Neural progenitor cell (in vitro differentiated cells): ENCODE measurements around the gene MLYCD. TPM values are rescaled to one million over a fixed set of nuclear protein-coding genes. Genes with fewer than 3 reads are reported as not detected.

ENCODE experiments used
- DNase-seq: peaks from one replicate; pipeline ENCODE4 v3.0.0-alpha.2; 2016; ENCODE audit warnings: low spot score
- H2AFZ ChIP-seq: fragments of 200-600 bp; sonication (generic); replicated peaks from 2 replicates; pipeline ENCODE4 v1.6.1; 2016; ENCODE audit warnings: antibody characterized with exemption
- H3F3A ChIP-seq: fragments of 200-600 bp; sonication (generic); 2 replicates; pipeline ENCODE4 v1.6.1; 2016; ENCODE audit warnings: antibody characterized with exemption, low read depth
- H3K27ac ChIP-seq: fragments of 200-600 bp; sonication (generic); 2 replicates; pipeline ENCODE4 v1.5.1; 2016; ENCODE audit warnings: mild to moderate bottlenecking
- H3K27me3 ChIP-seq: fragments of 200-600 bp; sonication (generic); 2 replicates; pipeline ENCODE4 v1.6.1; 2016; ENCODE audit warnings: mild to moderate bottlenecking, moderate library complexity
- H3K36me3 ChIP-seq: fragments of 200-600 bp; sonication (generic); 2 replicates; pipeline ENCODE4 v1.5.1; 2016
- H3K4me1 ChIP-seq: fragments of 200-600 bp; sonication (generic); 2 replicates; pipeline ENCODE4 v1.6.1; 2016; ENCODE audit warnings: mixed run types
- H3K4me2 ChIP-seq: fragments of 200-600 bp; sonication (generic); 2 replicates; pipeline ENCODE4 v1.6.1; 2016
- H3K4me3 ChIP-seq: fragments of 200-600 bp; sonication (generic); 2 replicates; pipeline ENCODE4 v1.5.1; 2016
- H3K79me2 ChIP-seq: fragments of 200-600 bp; sonication (generic); 2 replicates; pipeline ENCODE4 v1.6.1; 2016; ENCODE audit warnings: low read depth
- H3K9ac ChIP-seq: fragments of 200-600 bp; sonication (generic); 2 replicates; pipeline ENCODE4 v1.6.1; 2016
- H3K9me3 ChIP-seq: fragments of 200-600 bp; sonication (generic); 2 replicates; pipeline ENCODE4 v1.5.1; 2016; ENCODE audit warnings: low read depth
- H4K20me1 ChIP-seq: fragments of 200-600 bp; sonication (generic); 2 replicates; pipeline ENCODE4 v1.6.1; 2016; ENCODE audit warnings: low read depth
- H3K27ac Mint-ChIP-seq: 3 replicates; pipeline ENCODE4 v1.8.0; 2021; ENCODE audit warnings: mixed read lengths
- H3K27me3 Mint-ChIP-seq: 2 replicates; pipeline ENCODE4 v1.8.0; 2022; ENCODE audit warnings: low read depth, mild to moderate bottlenecking, inconsistent platforms, moderate library complexity, mixed read lengths; ENCODE audit not compliant: insufficient read depth
- H3K36me3 Mint-ChIP-seq: 3 replicates; pipeline ENCODE4 v1.8.0; 2021; ENCODE audit warnings: mixed read lengths
- H3K4me1 Mint-ChIP-seq: 3 replicates; pipeline ENCODE4 v1.8.0; 2021; ENCODE audit warnings: mixed read lengths
- H3K4me3 Mint-ChIP-seq: 3 replicates; pipeline ENCODE4 v1.8.0; 2021; ENCODE audit warnings: mild to moderate bottlenecking, moderate library complexity, mixed read lengths
- H3K9me3 Mint-ChIP-seq: 3 replicates; pipeline ENCODE4 v1.8.0; 2020; ENCODE audit warnings: mixed read lengths
- CTCF ChIP-seq: fragments of 200-600 bp; sonication (generic); IDR thresholded peaks from 2 replicates; pipeline ENCODE4 v1.5.1; 2017; ENCODE audit warnings: antibody characterized with exemption, mild to moderate bottlenecking
- EZH2 ChIP-seq: fragments of 200-600 bp; sonication (generic); IDR thresholded peaks from 2 replicates; pipeline ENCODE4 v1.6.1; 2017; ENCODE audit warnings: antibody characterized with exemption, mild to moderate bottlenecking, moderate library complexity
- EZH2phosphoT487 ChIP-seq: fragments of 200-600 bp; sonication (generic); IDR thresholded peaks from 2 replicates; pipeline ENCODE4 v1.6.1; 2017; ENCODE audit warnings: antibody characterized with exemption
- total RNA-seq: library from RNA; depleted of rRNA; stranded (reverse); fragments of >200 nt; gene quantifications from 2 replicates; pipeline ENCODE4 v1.2.3, GENCODE V29; 2015; ENCODE audit warnings: low replicate concordance

MLYCD gene
- total RNA-seq, 1 donor from 2014 or later = 2.5 TPM

GRCh38 chr16:83966153-83966696 lies 67.3 kb downstream of the MLYCD start:
- H4K20me1 ChIP-seq = no peaks in the 10 kb centered on the region
- H3F3A ChIP-seq = peaks cover 5% of the 10 kb centered on the region
- H3K9ac ChIP-seq = no peak overlapping the region
- no peak overlapping the region for H3K4me2 ChIP-seq
- H3K4me1 ChIP-seq = peaks cover 16% of the 10 kb centered on the region
- H3K36me3 Mint-ChIP-seq = no peaks in the 10 kb centered on the region
- H3K9me3 ChIP-seq = no peaks in the 10 kb centered on the region
- H3K4me3 Mint-ChIP-seq = peak overlapping the region; percentile 11
- peaks cover 10% of the 10 kb centered on the region for H3K79me2 ChIP-seq
- H3K9me3 Mint-ChIP-seq = no peaks in the 10 kb centered on the region
- H3K27me3 ChIP-seq = peaks cover 8% of the 10 kb centered on the region
- H3K36me3 ChIP-seq = no peaks in the 10 kb centered on the region
- no peak overlapping the region for H3K27ac Mint-ChIP-seq
- peaks cover 6% of the 10 kb centered on the region for H3K27me3 Mint-ChIP-seq
- DNase-seq = no peak
- H3K4me1 Mint-ChIP-seq = peaks cover 18% of the 10 kb centered on the region
- H2AFZ ChIP-seq = no peak overlapping the region
- no peak overlapping the region for H3K4me3 ChIP-seq
- no peak overlapping the region for H3K27ac ChIP-seq
- TF ChIP-seq EZH2phosphoT487 (no peak), CTCF (no peak), EZH2 (no peak)

- no peak overlapping the region for H3K4me3 ChIP-seq
- no peak overlapping the region for H3K9ac ChIP-seq
- H3K27me3 ChIP-seq = peaks cover 8% of the 10 kb centered on the region
- H3K4me2 ChIP-seq = no peak overlapping the region
- H3K36me3 ChIP-seq = no peaks in the 10 kb centered on the region
- H2AFZ ChIP-seq = no peak overlapping the region
- TF ChIP-seq EZH2 (no peak), CTCF (no peak), EZH2phosphoT487 (no peak)
- peaks cover 6% of the 10 kb centered on the region for H3K27me3 Mint-ChIP-seq
- no peak overlapping the region for H3K4me3 Mint-ChIP-seq
- H3F3A ChIP-seq = peaks cover 5% of the 10 kb centered on the region
- peaks cover 24% of the 10 kb centered on the region for H3K4me1 Mint-ChIP-seq
- H3K9me3 ChIP-seq = no peaks in the 10 kb centered on the region
- H3K79me2 ChIP-seq = peaks cover 10% of the 10 kb centered on the region
- DNase-seq = no peak
- peaks cover 21% of the 10 kb centered on the region for H3K4me1 ChIP-seq
- H4K20me1 ChIP-seq = no peaks in the 10 kb centered on the region
- H3K27ac Mint-ChIP-seq = no peak overlapping the region
- H3K36me3 Mint-ChIP-seq = no peaks in the 10 kb centered on the region
- H3K9me3 Mint-ChIP-seq = no peaks in the 10 kb centered on the region
- no peak overlapping the region for H3K27ac ChIP-seq
Observed at GRCh38 chr16:83967091-83967490, 68.2 kb downstream of the MLYCD start.

GRCh38 chr16:83967838-83968305 lies 69.0 kb downstream of the MLYCD start, which contains the start of gene NECAB2:
NECAB2 (plus strand) TSS chr16:83968244; CDS start chr16:83968649, 405 bp downstream.
- Histone ChIP-seq H3K4me2 (peak within 1 kb of the TSS; percentile 93), H3K4me3 (peak within 1 kb of the TSS; percentile 64), H3K79me2 (peaks cover 10% of the 10 kb centered on the region), H3K27me3 (peaks cover 8% of the 10 kb centered on the region), H3F3A (peaks cover 5% of the 10 kb centered on the region), H4K20me1 (no peaks in the 10 kb centered on the region), H3K36me3 (no peaks in the 10 kb centered on the region), H3K9me3 (no peaks in the 10 kb centered on the region), H3K4me1 (peaks cover 21% of the 10 kb centered on the region), H3K27ac (no peak within 1 kb of the TSS), H3K9ac (no peak within 1 kb of the TSS), H2AFZ (peak within 1 kb of the TSS; percentile 82)
- Mint-ChIP-seq H3K4me1 (peaks cover 24% of the 10 kb centered on the region), H3K27ac (no peak within 1 kb of the TSS), H3K27me3 (peaks cover 6% of the 10 kb centered on the region), H3K4me3 (peak within 1 kb of the TSS; percentile 93), H3K9me3 (no peaks in the 10 kb centered on the region), H3K36me3 (no peaks in the 10 kb centered on the region)
- DNase-seq = peak; percentile 78
- TF ChIP-seq EZH2 (no peak), CTCF (peak; percentile 81), EZH2phosphoT487 (no peak)
